CD14-positive monocyte (primary cell): ENCODE data around the gene RAB40C. TPM values are rescaled to one million over a fixed set of nuclear protein-coding genes. Genes with fewer than 3 reads are reported as not detected.

Experiments used
- DNase-seq, 3 donors: peaks; one replicate each; pipeline ENCODE4 v3.0.0-alpha.2; 2011 to 2022
- H2AFZ ChIP-seq: 2 replicates; pipeline ENCODE4 v1.6.0; 2012; ENCODE audit warnings: mild to moderate bottlenecking, low read depth, low read length, inconsistent platforms; ENCODE audit not compliant: insufficient read depth, poor library complexity, severe bottlenecking
- H3K27ac ChIP-seq, 2 donors: 1 replicate in 1 of 2; 2 replicates in 1 of 2; pipeline ENCODE4 v1.5.1; 2012 to 2013; ENCODE audit warnings: low read length in 2 of 2, control low read depth in 1 of 2, inconsistent platforms in 1 of 2, low read depth in 1 of 2, mild to moderate bottlenecking in 1 of 2
- H3K27me3 ChIP-seq, 2 donors: one replicate each; pipeline versions ENCODE4 v1.6.0 to v1.6.1; 2011 to 2013; ENCODE audit warnings: low read length in 2 of 2; ENCODE audit not compliant: control insufficient read depth in 2 of 2, insufficient read depth in 2 of 2
- H3K36me3 ChIP-seq, 2 donors: replicated peaks in 1 of 2; 1 replicate in 1 of 2; 2 replicates in 1 of 2; pipeline versions ENCODE4 v1.5.1 to v1.6.1; 2012 to 2013; ENCODE audit warnings: low read length in 2 of 2, control low read depth in 1 of 2, inconsistent platforms in 1 of 2, mild to moderate bottlenecking in 1 of 2; ENCODE audit not compliant: insufficient read depth in 2 of 2, control insufficient read depth in 1 of 2
- H3K4me1 ChIP-seq, 2 donors: 1 replicate in 1 of 2; 2 replicates in 1 of 2; pipeline versions ENCODE4 v1.5.1 to v1.6.1; 2012 to 2013; ENCODE audit warnings: low read length in 2 of 2, control low read depth in 1 of 2, inconsistent platforms in 1 of 2, mild to moderate bottlenecking in 1 of 2, moderate library complexity in 1 of 2; ENCODE audit not compliant: insufficient read depth in 2 of 2, control insufficient read depth in 1 of 2
- H3K4me2 ChIP-seq: replicated peaks from 2 replicates; pipeline ENCODE3; 2012; ENCODE audit warnings: low read length, moderate library complexity, mild to moderate bottlenecking; ENCODE audit not compliant: poor library complexity, severe bottlenecking; ENCODE audit errors: extremely low read depth
- H3K4me3 ChIP-seq, 3 experiments: fragments of 200-600 bp in 1 of 3; sonication (generic) in 1 of 3; replicated peaks in 1 of 3; 1 replicate in 2 of 3; 2 replicates in 1 of 3; pipeline ENCODE4 v1.5.1; 2011 to 2013; ENCODE audit warnings: low read length in 3 of 3, mild to moderate bottlenecking in 3 of 3, control low read depth in 2 of 3, low read depth in 2 of 3, inconsistent platforms in 1 of 3, moderate library complexity in 1 of 3
- H3K79me2 ChIP-seq: 2 replicates; pipeline ENCODE4 v1.6.0; 2012; ENCODE audit warnings: mild to moderate bottlenecking, control low read depth, inconsistent platforms, low read length, moderate library complexity; ENCODE audit not compliant: insufficient read depth
- H3K9ac ChIP-seq: 2 replicates; pipeline ENCODE4 v1.6.0; 2017; ENCODE audit warnings: low read length, mild to moderate bottlenecking; ENCODE audit not compliant: insufficient read depth, poor library complexity, severe bottlenecking
- H3K9me3 ChIP-seq, 2 donors: replicated peaks in 1 of 2; 1 replicate in 1 of 2; 2 replicates in 1 of 2; pipeline versions ENCODE4 v1.5.1 to v1.6.1; 2012 to 2013; ENCODE audit warnings: low read length in 2 of 2, control low read depth in 1 of 2; ENCODE audit not compliant: control insufficient read depth in 1 of 2, insufficient read depth in 1 of 2
- H4K20me1 ChIP-seq: 2 replicates; pipeline ENCODE4 v1.6.0; 2012; ENCODE audit warnings: mild to moderate bottlenecking, low read length, control low read depth, moderate library complexity; ENCODE audit not compliant: insufficient read depth
- H3K27ac Mint-ChIP-seq, 7 donors: one replicate each; pipeline ENCODE4 v1.8.0; 2020; ENCODE audit warnings: mild to moderate bottlenecking in 7 of 7, mixed read lengths in 7 of 7, moderate library complexity in 6 of 7, inconsistent platforms in 2 of 7
- H3K27me3 Mint-ChIP-seq, 3 donors: one replicate each; pipeline ENCODE4 v1.8.0; 2021 to 2022; ENCODE audit warnings: low read depth in 3 of 3, mild to moderate bottlenecking in 3 of 3, mixed read lengths in 3 of 3, moderate library complexity in 3 of 3, inconsistent platforms in 1 of 3
- H3K36me3 Mint-ChIP-seq, 2 donors: one replicate each; pipeline ENCODE4 v1.8.0; 2020; ENCODE audit warnings: mixed read lengths in 2 of 2, inconsistent platforms in 1 of 2, mild to moderate bottlenecking in 1 of 2
- H3K4me1 Mint-ChIP-seq: one replicate; pipeline ENCODE4 v1.8.0; 2020; ENCODE audit warnings: mild to moderate bottlenecking, mixed read lengths
- H3K4me3 Mint-ChIP-seq, 2 donors: one replicate each; pipeline ENCODE4 v1.8.0; 2020; ENCODE audit warnings: mild to moderate bottlenecking in 2 of 2, mixed read lengths in 2 of 2, moderate library complexity in 1 of 2
- H3K9me3 Mint-ChIP-seq, 7 donors: one replicate each; pipeline ENCODE4 v1.8.0; 2020 to 2022; ENCODE audit warnings: mixed read lengths in 7 of 7, mild to moderate bottlenecking in 6 of 7, moderate library complexity in 6 of 7, inconsistent platforms in 2 of 7
- WGBS: methylation state at CpG from one replicate; pipeline ENCODE4 v1.1.5; 2013; ENCODE audit warnings: missing lambda C conversion rate; ENCODE audit not compliant: insufficient coverage; 5-methylcytosine and 5-hydroxymethylcytosine counted together
- intact Hi-C, 2 donors: fragments of 100-400 bp; cut with micrococcal nuclease; formaldehyde crosslinking; loops; one replicate each; pipeline versions ENCODE4 v1.15.0 to v1.15.1; 2023
- polyA plus RNA-seq, 3 donors: library from polyadenylated mRNA; depleted of rRNA in 1 of 3; unstranded in 2 of 3; stranded (reverse) in 1 of 3; fragments of 300-500 nt in 2 of 3; fragments of >200 nt in 1 of 3; fragmentation: Illumina TruSeq in 2 of 3; gene quantifications; 1 replicate in 2 of 3; 2 replicates in 1 of 3; pipeline ENCODE4 v1.2.3, GENCODE V29; 2012 to 2021
- TF ChIP-seq, protein P1 (sequence below): fragments of 200-600 bp; IDR thresholded peaks from one replicate; pipeline ENCODE4 v1.8.0; 2022; ENCODE audit warnings: antibody characterized with exemption, mild to moderate bottlenecking

RAB40C gene
- polyA plus RNA-seq, 3 donors = 10.0 to 22.6 (median 10.9) TPM

- H3K4me1 ChIP-seq = peaks cover 22 to 36% of the 10 kb centered on the region in 2 donors
- peaks cover 20% of the 10 kb centered on the region for H4K20me1 ChIP-seq
- TF ChIP-seq, protein P1, sequence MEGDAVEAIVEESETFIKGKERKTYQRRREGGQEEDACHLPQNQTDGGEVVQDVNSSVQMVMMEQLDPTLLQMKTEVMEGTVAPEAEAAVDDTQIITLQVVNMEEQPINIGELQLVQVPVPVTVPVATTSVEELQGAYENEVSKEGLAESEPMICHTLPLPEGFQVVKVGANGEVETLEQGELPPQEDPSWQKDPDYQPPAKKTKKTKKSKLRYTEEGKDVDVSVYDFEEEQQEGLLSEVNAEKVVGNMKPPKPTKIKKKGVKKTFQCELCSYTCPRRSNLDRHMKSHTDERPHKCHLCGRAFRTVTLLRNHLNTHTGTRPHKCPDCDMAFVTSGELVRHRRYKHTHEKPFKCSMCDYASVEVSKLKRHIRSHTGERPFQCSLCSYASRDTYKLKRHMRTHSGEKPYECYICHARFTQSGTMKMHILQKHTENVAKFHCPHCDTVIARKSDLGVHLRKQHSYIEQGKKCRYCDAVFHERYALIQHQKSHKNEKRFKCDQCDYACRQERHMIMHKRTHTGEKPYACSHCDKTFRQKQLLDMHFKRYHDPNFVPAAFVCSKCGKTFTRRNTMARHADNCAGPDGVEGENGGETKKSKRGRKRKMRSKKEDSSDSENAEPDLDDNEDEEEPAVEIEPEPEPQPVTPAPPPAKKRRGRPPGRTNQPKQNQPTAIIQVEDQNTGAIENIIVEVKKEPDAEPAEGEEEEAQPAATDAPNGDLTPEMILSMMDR = no peak
- intact Hi-C loops = loop anchor here (2.0 to 5.0 kb wide), 4 partner anchors 25 to 108 kb away; partner anchors contain the start of genes CAPN15 (in 2 of the 2), JMJD8 (in 1 of the 2) and STUB1 (in 1 of the 2)
- no peaks in the 10 kb centered on the region for H3K9me3 ChIP-seq
- H3K27ac ChIP-seq = peak overlapping the region in 1 of 2 donors; percentile 87
- H3K4me2 ChIP-seq = peak overlapping the region; percentile 100
- DNase-seq = no peak
- Mint-ChIP-seq H3K36me3 (peaks cover 2 to 4% of the 10 kb centered on the region in 2 donors), H3K27ac (peak overlapping the region in 1 of 7 donors; percentile 4), H3K4me1 (peaks cover 14% of the 10 kb centered on the region), H3K4me3 (peak overlapping the region; percentile 56 to 59), H3K9me3 (no peaks in the 10 kb centered on the region), H3K27me3 (peaks cover 3 to 9% (median 8%) of the 10 kb centered on the region in 3 donors)
- H3K27me3 ChIP-seq = no peaks in the 10 kb centered on the region
- peak overlapping the region; percentile 70 to 96 (median 89) for H3K4me3 ChIP-seq
- peaks cover 0 to 8% of the 10 kb centered on the region in 2 donors for H3K36me3 ChIP-seq
- H3K9ac ChIP-seq = peak overlapping the region; percentile 82
- peak overlapping the region; percentile 85 for H2AFZ ChIP-seq
- H3K79me2 ChIP-seq = peaks cover 12% of the 10 kb centered on the region
- 4% methylated on average over 52 of the region's 55 CpGs for WGBS
Measured at GRCh38 chr16:635573-636205, 45.8 kb downstream of the RAB40C start.

- Mint-ChIP-seq H3K9me3 (no peaks in the 10 kb centered on the region), H3K4me1 (peaks cover 14% of the 10 kb centered on the region), H3K27ac (peak within 1 kb of the TSS; percentile 94 to 99 (median 98)), H3K4me3 (peak within 1 kb of the TSS; percentile 95 to 97), H3K36me3 (peaks cover 2 to 4% of the 10 kb centered on the region in 2 donors), H3K27me3 (peaks cover 3 to 6% (median 3%) of the 10 kb centered on the region in 3 donors)
- H3K9ac ChIP-seq = peak within 1 kb of the TSS; percentile 82
- DNase-seq = peak; percentile 93
- H3K36me3 ChIP-seq = peaks cover 0 to 8% of the 10 kb centered on the region in 2 donors
- H3K79me2 ChIP-seq = peaks cover 19% of the 10 kb centered on the region
- peak within 1 kb of the TSS; percentile 100 for H3K4me2 ChIP-seq
- TF ChIP-seq, protein P1 = peak; percentile 18
- H3K4me1 ChIP-seq = peaks cover 30 to 38% of the 10 kb centered on the region in 2 donors
- peak within 1 kb of the TSS; percentile 70 to 96 (median 89) for H3K4me3 ChIP-seq
- H3K27ac ChIP-seq = peak within 1 kb of the TSS; percentile 87 to 95
- H4K20me1 ChIP-seq = peaks cover 17% of the 10 kb centered on the region
- H3K9me3 ChIP-seq = no peaks in the 10 kb centered on the region
- WGBS = under 1% methylated on average over 90 of the region's 91 CpGs
- intact Hi-C loops = loop anchor here (2.0 to 5.0 kb wide), 4 partner anchors 24 to 109 kb away; partner anchors contain the start of genes CAPN15 (in 2 of the 2), JMJD8 (in 1 of the 2) and STUB1 (in 1 of the 2)
- no peaks in the 10 kb centered on the region for H3K27me3 ChIP-seq
- peak within 1 kb of the TSS; percentile 85 for H2AFZ ChIP-seq
Measured at GRCh38 chr16:636206-637080, 46.6 kb downstream of the RAB40C start, which contains the start of gene METTL26. Gene METTL26 (minus strand): TSS chr16:636305. CDS start chr16:636290, 15 bp downstream.
